ENCODE results near the gene MAFG.

GRCh38 chr17:81870981-81871386, 56.6 kb downstream of the MAFG start, which contains the start of gene ARHGDIA:
- TF ChIP-seq POLR2A (IDR thresholded peaks at IDR 0.05), result no peak
- TF ChIP-seq CTCF (IDR thresholded peaks at IDR 0.05), result no peak
